ENCODE data around the gene TEX13A.

The TEX13A gene

DNA sequence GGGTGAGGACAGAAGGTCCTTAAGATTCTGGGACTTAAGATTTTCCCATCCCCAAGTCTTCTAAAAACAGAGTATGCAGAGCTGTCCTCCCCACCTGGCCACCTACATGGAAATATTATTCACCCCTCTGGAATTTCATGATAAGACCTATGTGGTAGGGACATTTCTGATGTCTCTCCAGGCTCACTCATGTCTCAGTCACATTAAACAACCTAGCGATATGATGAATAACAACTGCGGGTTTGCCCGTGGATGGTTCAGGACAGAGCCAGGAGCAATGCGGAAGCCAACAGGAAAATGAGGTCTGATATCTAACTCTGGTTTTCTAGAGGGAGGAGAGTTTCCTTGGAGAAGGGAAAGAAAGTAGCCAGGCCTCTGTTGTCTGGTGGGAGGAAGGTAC, 47.4 kb downstream of the TEX13A start:
- DNase-seq (ENCODE audit: low read depth in 1 of 2, low spot score in 1 of 2): no peak
